Measurements from ENCODE around the gene CCDC83.

- TF ChIP-seq MAX (IDR thresholded peaks at IDR 0.05; ENCODE audit: insufficient read depth, insufficient read length) (no peak), CTCF (IDR thresholded peaks at IDR 0.05; ENCODE audit: extremely low read depth in 1 of 2, insufficient read depth in 1 of 2, low read depth in 1 of 2, low read length in 2 of 2) (no peak), GATA2 (IDR thresholded peaks at IDR 0.05; ENCODE audit: insufficient read depth, insufficient read length, low read depth, low read length) (no peak)
These were observed 38.2 kb downstream of the CCDC83 start for GRCh38 chr11:85893395-85893794.

Data from endothelial cell of umbilical vein (primary cell).